GM18526 (cell line): ENCODE results near the gene OTX2.

Source experiments
- POLR2A ChIP-seq: IDR thresholded peaks from 3 replicates; pipeline ENCODE4 v1.6.1; 2011; ENCODE audit not compliant: insufficient read length; ENCODE audit errors: extremely low read depth

The OTX2 gene

GRCh38 chr14:56816574-56817391 is 6.5 kb upstream of the OTX2 start:
- TF ChIP-seq POLR2A: no peak

GRCh38 chr14:56815745-56816144 is 5.5 kb upstream of the OTX2 start:
- no peak for TF ChIP-seq POLR2A

GRCh38 chr14:56814969-56815700 is 4.9 kb upstream of the OTX2 start:
- no peak for TF ChIP-seq POLR2A

- TF ChIP-seq POLR2A: no peak
Measured at GRCh38 chr14:56814519-56814959, 4.3 kb upstream of the OTX2 start.

GRCh38 chr14:56813143-56813551 is 2.9 kb upstream of the OTX2 start:
- no peak for TF ChIP-seq POLR2A

- TF ChIP-seq POLR2A: no peak
Measured at GRCh38 chr14:56812364-56813141, 2.3 kb upstream of the OTX2 start.

- TF ChIP-seq POLR2A: no peak
Measured at GRCh38 chr14:56811593-56812363, 1.5 kb upstream of the OTX2 start.

- no peak for TF ChIP-seq POLR2A
Measured at GRCh38 chr14:56810836-56811592, 735 bp upstream of the OTX2 start.

- TF ChIP-seq POLR2A: no peak
Measured at GRCh38 chr14:56809270-56810146, 771 bp downstream of the OTX2 start.

GRCh38 chr14:56808383-56809269 is 1.7 kb downstream of the OTX2 start:
- no peak for TF ChIP-seq POLR2A

GRCh38 chr14:56808110-56808382 is 2.2 kb downstream of the OTX2 start:
- no peak for TF ChIP-seq POLR2A

- no peak for TF ChIP-seq POLR2A
Measured at GRCh38 chr14:56807386-56808109, 2.7 kb downstream of the OTX2 start.
